Mesothelial cell of epicardium (in vitro differentiated cells): ENCODE measurements around the gene CDT1. TPM values are rescaled to one million over a fixed set of nuclear protein-coding genes. Genes with fewer than 3 reads are reported as not detected.

ENCODE experiments used
- DNase-seq, 2 experiments: peaks; one replicate each; pipeline ENCODE4 v3.0.0; 2021; ENCODE audit warnings: low spot score in 2 of 2; ENCODE audit not compliant: unreplicated experiment in 2 of 2
- H3K27ac Mint-ChIP-seq: 2 replicates; pipeline ENCODE4 v1.8.0; 2021; ENCODE audit warnings: mixed read lengths
- H3K27me3 Mint-ChIP-seq: 2 replicates; pipeline ENCODE4 v1.8.0; 2021; ENCODE audit warnings: low read depth, mixed read lengths
- H3K36me3 Mint-ChIP-seq: 2 replicates; pipeline ENCODE4 v1.8.0; 2021; ENCODE audit warnings: mixed read lengths
- H3K4me1 Mint-ChIP-seq: 2 replicates; pipeline ENCODE4 v1.8.0; 2021; ENCODE audit warnings: mixed read lengths
- H3K4me3 Mint-ChIP-seq: 2 replicates; pipeline ENCODE4 v1.8.0; 2021; ENCODE audit warnings: mild to moderate bottlenecking, moderate library complexity, mixed read lengths
- H3K9me3 Mint-ChIP-seq: 2 replicates; pipeline ENCODE4 v1.8.0; 2021; ENCODE audit warnings: mixed read lengths
- CTCF ChIP-seq: fragments of 200-600 bp; sonication (generic); IDR thresholded peaks from one replicate; pipeline ENCODE4 v1.5.0; 2021; ENCODE audit warnings: antibody characterized with exemption; ENCODE audit not compliant: unreplicated experiment
- total RNA-seq: library from RNA; stranded (reverse); gene quantifications from 3 replicates; pipeline ENCODE4 v1.2.1, GENCODE V29; 2021

Gene CDT1
- total RNA-seq, 1 donor from 2014 or later = 15.9 TPM

- no peak overlapping the region for H3K27ac Mint-ChIP-seq
- no peak for DNase-seq
- H3K27me3 Mint-ChIP-seq = no peaks in the 10 kb centered on the region
- no peak overlapping the region for H3K4me3 Mint-ChIP-seq
- peaks cover 4% of the 10 kb centered on the region for H3K36me3 Mint-ChIP-seq
- no peaks in the 10 kb centered on the region for H3K9me3 Mint-ChIP-seq
- TF ChIP-seq CTCF = no peak
- peaks cover 2% of the 10 kb centered on the region for H3K4me1 Mint-ChIP-seq
Measured at GRCh38 chr16:88834670-88835069, 31.1 kb downstream of the CDT1 start.

GRCh38 chr16:88835383-88835782 is 31.8 kb downstream of the CDT1 start:
- TF ChIP-seq CTCF = no peak

GRCh38 chr16:88835818-88836217 is 32.2 kb downstream of the CDT1 start:
- no peaks in the 10 kb centered on the region for H3K27me3 Mint-ChIP-seq
- H3K4me1 Mint-ChIP-seq = no peaks in the 10 kb centered on the region
- DNase-seq = no peak
- no peak overlapping the region for H3K27ac Mint-ChIP-seq
- peaks cover 4% of the 10 kb centered on the region for H3K36me3 Mint-ChIP-seq
- H3K4me3 Mint-ChIP-seq = no peak overlapping the region
- TF ChIP-seq CTCF = no peak
- H3K9me3 Mint-ChIP-seq = no peaks in the 10 kb centered on the region

More at GRCh38 chr16:88835383-88835782, 31.8 kb downstream of the CDT1 start:
- H3K36me3 Mint-ChIP-seq = peaks cover 4% of the 10 kb centered on the region
- H3K9me3 Mint-ChIP-seq = no peaks in the 10 kb centered on the region
- H3K4me1 Mint-ChIP-seq = no peaks in the 10 kb centered on the region
- no peaks in the 10 kb centered on the region for H3K27me3 Mint-ChIP-seq
- no peak overlapping the region for H3K4me3 Mint-ChIP-seq
- no peak for DNase-seq
- H3K27ac Mint-ChIP-seq = no peak overlapping the region

GRCh38 chr16:88836791-88837190 is 33.2 kb downstream of the CDT1 start:
- no peak for DNase-seq
- H3K4me1 Mint-ChIP-seq = no peaks in the 10 kb centered on the region
- H3K27me3 Mint-ChIP-seq = no peaks in the 10 kb centered on the region
- no peaks in the 10 kb centered on the region for H3K9me3 Mint-ChIP-seq
- peaks cover 4% of the 10 kb centered on the region for H3K36me3 Mint-ChIP-seq
- H3K27ac Mint-ChIP-seq = no peak overlapping the region
- no peak overlapping the region for H3K4me3 Mint-ChIP-seq
- no peak for TF ChIP-seq CTCF

GRCh38 chr16:88837806-88838205 is 34.2 kb downstream of the CDT1 start:
- Mint-ChIP-seq H3K36me3 (peaks cover 4% of the 10 kb centered on the region), H3K4me3 (no peak overlapping the region), H3K27me3 (no peaks in the 10 kb centered on the region), H3K9me3 (no peaks in the 10 kb centered on the region), H3K27ac (no peak overlapping the region), H3K4me1 (no peaks in the 10 kb centered on the region)
- TF ChIP-seq CTCF = no peak
- no peak for DNase-seq

- H3K36me3 Mint-ChIP-seq = peaks cover 4% of the 10 kb centered on the region
- no peak overlapping the region for H3K27ac Mint-ChIP-seq
- no peaks in the 10 kb centered on the region for H3K27me3 Mint-ChIP-seq
- no peaks in the 10 kb centered on the region for H3K9me3 Mint-ChIP-seq
- H3K4me3 Mint-ChIP-seq = no peak overlapping the region
- TF ChIP-seq CTCF = no peak
- no peak for DNase-seq
- no peaks in the 10 kb centered on the region for H3K4me1 Mint-ChIP-seq
Measured at GRCh38 chr16:88838566-88838965, 35.0 kb downstream of the CDT1 start.
